ENCODE results near the gene INSC.

GRCh38 chr11:15111215-15111614 is 3.5 kb upstream of the INSC start:
- no peak for TF ChIP-seq CTCF (IDR thresholded peaks at IDR 0.05)
- TF ChIP-seq POLR2A (IDR thresholded peaks at IDR 0.05): no peak
